BJ (cell line): ENCODE results near the gene TRAFD1. TPM values are rescaled to one million over a fixed set of nuclear protein-coding genes. Genes with fewer than 3 reads are reported as not detected.
A peak's percentile ranks its signal among the peaks of the same experiment; 100 is the strongest.

Experiments used
- CTCF ChIA-PET: fragments of 350-600 bp; formaldehyde crosslinking; extraction: SDS; loops from one replicate; lab custom pipeline; 2021; ENCODE audit warnings: antibody characterized with exemption, inconsistent platforms; lab: Yijun Ruan, JAX
- POLR2A ChIA-PET: fragments of 300-600 bp; sonication (Branson Sonifier 250); formaldehyde crosslinking; extraction: SDS; loops from one replicate; lab custom pipeline; 2021; ENCODE audit warnings: antibody characterized with exemption; lab: Charles Lee
- DNase-seq: peaks from one replicate; pipeline ENCODE4 v3.0.0-alpha.2; 2011; ENCODE audit warnings: low read depth
- H3K27me3 ChIP-seq: 2 replicates; pipeline ENCODE4 v1.6.0; 2011; ENCODE audit warnings: low read length; ENCODE audit not compliant: control insufficient read depth, insufficient read depth
- H3K36me3 ChIP-seq: 2 replicates; pipeline ENCODE4 v1.5.1; 2011; ENCODE audit warnings: low read length; ENCODE audit not compliant: control insufficient read depth, insufficient read depth
- H3K4me3 ChIP-seq: 2 replicates; pipeline ENCODE4 v1.5.1; 2011; ENCODE audit warnings: low read depth, mild to moderate bottlenecking, control low read depth, low read length
- polyA plus RNA-seq: library from polyadenylated mRNA; depleted of rRNA; stranded (reverse); fragments of >200 nt; gene quantifications from 2 replicates; pipeline ENCODE4 v1.2.3, GENCODE V29; 2011
- TF ChIP-seq, protein P1 (sequence below): IDR thresholded peaks from 2 replicates; pipeline ENCODE4 v1.5.1; 2011; ENCODE audit warnings: low read depth, mild to moderate bottlenecking, control low read depth, inconsistent platforms, low read length, moderate library complexity; ENCODE audit not compliant: insufficient read depth

TRAFD1 gene
- polyA plus RNA-seq, 1 experiment = 23.7 TPM

DNA sequence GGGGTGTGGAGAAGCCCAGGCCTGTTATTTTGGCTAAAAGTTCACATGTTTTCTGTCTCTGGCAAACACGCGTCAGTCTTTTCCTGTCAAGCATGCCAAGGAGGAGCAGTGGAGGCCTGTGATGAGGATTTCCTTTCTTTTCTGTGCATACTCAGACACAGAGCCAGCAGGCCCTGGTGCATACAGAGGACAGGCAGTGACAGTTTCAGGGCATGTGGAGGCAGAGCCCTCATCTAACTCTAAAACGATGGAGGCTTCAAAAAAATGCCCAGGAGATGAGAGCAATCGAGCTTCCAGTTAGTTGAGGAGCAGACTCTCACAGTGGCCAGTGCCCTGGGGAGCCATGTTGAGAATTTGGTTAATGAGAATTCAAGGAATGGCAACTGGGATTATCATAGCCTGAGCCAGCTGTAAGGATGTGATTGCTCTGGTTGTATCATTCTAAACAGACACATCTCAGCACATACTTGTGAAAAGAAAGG lies 66.5 kb downstream of the TRAFD1 start:
- no peak for DNase-seq
- POLR2A ChIA-PET = no interaction called here
- CTCF ChIA-PET = interaction anchor here (1.4 kb wide), 1 partner anchor 195 kb away, joined by 4 read pairs; no protein-coding TSS in a partner anchor
- TF ChIP-seq, protein P1, sequence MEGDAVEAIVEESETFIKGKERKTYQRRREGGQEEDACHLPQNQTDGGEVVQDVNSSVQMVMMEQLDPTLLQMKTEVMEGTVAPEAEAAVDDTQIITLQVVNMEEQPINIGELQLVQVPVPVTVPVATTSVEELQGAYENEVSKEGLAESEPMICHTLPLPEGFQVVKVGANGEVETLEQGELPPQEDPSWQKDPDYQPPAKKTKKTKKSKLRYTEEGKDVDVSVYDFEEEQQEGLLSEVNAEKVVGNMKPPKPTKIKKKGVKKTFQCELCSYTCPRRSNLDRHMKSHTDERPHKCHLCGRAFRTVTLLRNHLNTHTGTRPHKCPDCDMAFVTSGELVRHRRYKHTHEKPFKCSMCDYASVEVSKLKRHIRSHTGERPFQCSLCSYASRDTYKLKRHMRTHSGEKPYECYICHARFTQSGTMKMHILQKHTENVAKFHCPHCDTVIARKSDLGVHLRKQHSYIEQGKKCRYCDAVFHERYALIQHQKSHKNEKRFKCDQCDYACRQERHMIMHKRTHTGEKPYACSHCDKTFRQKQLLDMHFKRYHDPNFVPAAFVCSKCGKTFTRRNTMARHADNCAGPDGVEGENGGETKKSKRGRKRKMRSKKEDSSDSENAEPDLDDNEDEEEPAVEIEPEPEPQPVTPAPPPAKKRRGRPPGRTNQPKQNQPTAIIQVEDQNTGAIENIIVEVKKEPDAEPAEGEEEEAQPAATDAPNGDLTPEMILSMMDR = no peak
- Histone ChIP-seq H3K4me3 (no peak overlapping the region), H3K36me3 (peaks cover 20% of the 10 kb centered on the region), H3K27me3 (no peaks in the 10 kb centered on the region)

DNA sequence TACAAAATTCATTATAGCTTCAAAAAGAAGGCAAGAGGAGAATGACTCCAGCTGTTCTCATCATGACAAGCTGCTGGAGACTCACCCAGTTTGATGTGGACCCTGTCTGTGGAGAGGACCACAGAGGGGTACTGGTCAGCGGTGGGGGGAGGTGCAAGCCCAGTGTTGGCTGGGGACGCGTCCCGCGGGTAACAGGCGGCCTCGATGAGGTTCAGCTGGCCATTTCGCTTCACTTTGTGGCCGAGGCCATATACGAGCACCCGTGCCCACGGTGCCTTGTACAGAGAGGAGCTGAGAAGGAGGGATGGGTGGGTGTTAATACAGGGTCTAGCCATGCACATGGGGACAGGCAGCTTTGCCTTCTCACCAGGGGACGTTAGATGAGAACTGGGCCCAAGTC lies 67.1 kb downstream of the TRAFD1 start:
- Histone ChIP-seq H3K27me3 (no peaks in the 10 kb centered on the region), H3K36me3 (peaks cover 20% of the 10 kb centered on the region), H3K4me3 (no peak overlapping the region)
- POLR2A ChIA-PET = no interaction called here
- CTCF ChIA-PET = interaction anchor here (0.6 to 1.4 kb wide), 2 partner anchors 14 to 194 kb away, joined by 3 to 4 read pairs; no protein-coding TSS in a partner anchor
- TF ChIP-seq, protein P1 = no peak
- no peak for DNase-seq

DNA sequence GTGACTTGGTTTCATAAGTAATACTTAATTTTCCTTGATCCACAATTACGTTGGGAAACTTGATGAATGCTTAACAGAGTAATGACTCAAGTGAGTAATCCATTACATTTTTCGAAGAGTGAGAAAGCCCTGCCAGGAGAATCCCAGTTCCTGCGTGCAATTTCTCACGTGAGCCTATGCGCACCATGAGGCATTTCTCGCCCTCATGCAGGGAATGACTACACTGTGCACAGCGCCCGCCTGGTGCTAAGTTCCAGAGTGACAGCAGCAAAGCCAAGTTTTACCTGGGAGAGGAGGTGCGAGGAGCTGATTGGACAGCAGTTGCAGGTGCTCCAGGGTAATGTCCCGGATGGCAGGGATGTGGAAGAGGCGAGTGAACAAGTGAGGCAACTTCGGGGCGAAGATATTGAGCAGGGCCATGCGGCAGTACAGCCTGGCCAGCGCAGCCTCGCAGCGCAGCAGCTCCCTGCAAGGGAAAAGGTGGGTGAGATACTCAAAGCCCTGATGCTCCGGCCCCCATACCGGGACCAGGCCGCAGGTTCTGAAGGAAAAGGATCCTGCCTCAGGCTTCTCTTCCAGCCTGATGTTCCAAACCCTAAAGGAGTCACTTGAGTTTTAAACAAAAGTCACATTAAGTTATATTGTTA lies 69.4 kb downstream of the TRAFD1 start:
- no peak overlapping the region for H3K4me3 ChIP-seq
- TF ChIP-seq, protein P1 = no peak
- H3K36me3 ChIP-seq = peaks cover 28% of the 10 kb centered on the region
- ChIA-PET POLR2A (no interaction called here), CTCF (no interaction called here)
- DNase-seq = no peak
- no peaks in the 10 kb centered on the region for H3K27me3 ChIP-seq

DNA sequence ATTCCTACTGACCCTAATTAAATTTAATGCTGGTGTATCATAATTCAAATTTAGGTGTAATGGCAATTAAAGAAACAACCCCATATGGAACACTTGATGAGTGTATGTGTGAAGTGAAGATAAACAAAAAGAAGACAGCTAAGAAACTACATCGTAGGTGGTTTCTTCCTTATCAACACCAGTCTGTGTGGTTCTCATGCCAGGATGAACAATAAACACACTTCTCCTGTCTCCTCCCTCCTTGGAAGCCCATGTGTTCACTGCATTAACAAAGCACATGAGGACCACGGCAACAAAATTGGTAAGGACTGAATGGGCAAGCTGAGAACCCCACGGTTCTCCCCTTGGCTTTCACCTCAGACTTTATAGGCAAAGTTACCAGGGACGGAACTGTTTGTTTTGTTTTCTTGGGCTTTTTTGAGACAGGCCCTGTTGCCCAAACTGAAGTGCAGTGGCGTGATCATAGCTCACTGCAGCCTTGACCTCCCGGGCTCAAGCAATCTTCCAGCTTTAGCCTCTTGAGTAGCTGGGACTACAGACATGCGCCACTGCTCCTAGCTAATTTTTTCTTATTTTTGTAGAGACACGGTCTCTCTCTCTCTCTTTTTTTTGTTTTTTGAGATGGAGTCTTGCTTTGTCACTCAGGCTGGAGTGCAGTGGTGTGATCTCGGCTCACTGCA lies 71.0 kb downstream of the TRAFD1 start:
- POLR2A ChIA-PET = no interaction called here
- TF ChIP-seq, protein P1 = no peak
- CTCF ChIA-PET = interaction anchor here (2.8 to 5.6 kb wide), 2 partner anchors 9 to 191 kb away, joined by 18 to 90 read pairs; no protein-coding TSS in a partner anchor
- Histone ChIP-seq H3K4me3 (no peak overlapping the region), H3K27me3 (no peaks in the 10 kb centered on the region), H3K36me3 (peaks cover 26% of the 10 kb centered on the region)
- no peak for DNase-seq

DNA sequence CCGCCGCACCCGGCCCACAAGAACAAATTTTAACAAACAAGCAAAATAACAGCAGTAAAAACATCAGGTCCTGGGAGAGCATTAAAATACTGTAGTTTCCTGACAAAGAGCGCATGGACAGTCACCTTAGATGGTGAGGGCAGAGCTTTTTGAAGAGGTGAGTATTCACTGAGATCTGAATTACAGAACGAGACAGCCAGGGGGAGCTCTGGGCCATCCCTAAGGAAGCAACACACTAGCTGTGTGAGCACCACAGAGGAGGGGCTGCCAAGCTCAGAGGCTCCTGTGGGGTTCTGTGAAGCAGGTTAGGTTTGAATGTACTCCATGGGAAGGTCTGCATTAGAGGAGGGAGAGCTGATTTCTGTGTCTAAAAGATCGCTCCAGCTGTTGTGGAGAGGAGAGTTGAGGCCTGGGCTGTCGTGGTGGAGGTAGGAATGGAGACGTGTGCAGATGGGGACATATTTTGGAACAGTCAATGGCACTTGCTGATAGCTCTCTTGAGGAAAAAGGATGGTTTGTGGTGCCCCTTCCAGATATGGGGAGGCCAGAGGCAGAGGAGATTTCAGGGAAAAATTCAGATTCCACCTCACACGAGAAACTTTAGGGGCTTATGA lies 72.9 kb downstream of the TRAFD1 start:
- no peak for DNase-seq
- Histone ChIP-seq H3K4me3 (no peak overlapping the region), H3K36me3 (peaks cover 23% of the 10 kb centered on the region), H3K27me3 (no peaks in the 10 kb centered on the region)
- POLR2A ChIA-PET = no interaction called here
- CTCF ChIA-PET = interaction anchor here (0.6 to 5.6 kb wide), 24 partner anchors 10 to 252 kb away, joined by 3 to 90 read pairs (median 4); no protein-coding TSS in a partner anchor
- TF ChIP-seq, protein P1 = peak; percentile 73
